Osteocyte (in vitro differentiated cells): ENCODE data around the gene RNF5. TPM values are rescaled to one million over a fixed set of nuclear protein-coding genes. Genes with fewer than 3 reads are reported as not detected.

Source experiments
- DNase-seq: peaks from one replicate; pipeline ENCODE4 v3.0.0; 2021; ENCODE audit warnings: mixed read lengths; ENCODE audit not compliant: unreplicated experiment; ENCODE audit errors: extremely low spot score
- H3K27ac Mint-ChIP-seq: one replicate; pipeline ENCODE4 v1.8.0; 2021; ENCODE audit warnings: mild to moderate bottlenecking, mixed read lengths; ENCODE audit not compliant: unreplicated experiment
- H3K27me3 Mint-ChIP-seq: one replicate; pipeline ENCODE4 v1.8.0; 2021; ENCODE audit warnings: mixed read lengths; ENCODE audit not compliant: unreplicated experiment
- H3K36me3 Mint-ChIP-seq: one replicate; pipeline ENCODE4 v1.8.0; 2021; ENCODE audit warnings: mixed read lengths; ENCODE audit not compliant: unreplicated experiment
- H3K4me1 Mint-ChIP-seq: one replicate; pipeline ENCODE4 v1.8.0; 2021; ENCODE audit warnings: mixed read lengths; ENCODE audit not compliant: unreplicated experiment
- H3K4me3 Mint-ChIP-seq: one replicate; pipeline ENCODE4 v1.8.0; 2021; ENCODE audit warnings: mild to moderate bottlenecking, moderate library complexity, mixed read lengths; ENCODE audit not compliant: unreplicated experiment
- H3K9me3 Mint-ChIP-seq: one replicate; pipeline ENCODE4 v1.8.0; 2021; ENCODE audit warnings: mixed read lengths; ENCODE audit not compliant: unreplicated experiment
- CTCF ChIP-seq: fragments of 200-600 bp; sonication (generic); IDR thresholded peaks from 2 replicates; pipeline ENCODE4 v1.5.0; 2021; ENCODE audit warnings: antibody characterized with exemption, mild to moderate bottlenecking, moderate library complexity
- total RNA-seq: library from RNA; stranded (reverse); gene quantifications from 2 replicates; pipeline ENCODE4 v1.2.1, GENCODE V29; 2021

RNF5 gene
- total RNA-seq, 1 donor from 2014 or later: 51.6 TPM

- Mint-ChIP-seq H3K4me1 (peaks cover 38% of the 10 kb centered on the region), H3K27me3 (no peaks in the 10 kb centered on the region), H3K9me3 (no peaks in the 10 kb centered on the region), H3K27ac (peak overlapping the region; percentile 100), H3K4me3 (peak overlapping the region; percentile 96), H3K36me3 (no peaks in the 10 kb centered on the region)
- peak; percentile 31 for TF ChIP-seq CTCF
- peak; percentile 100 for DNase-seq
Measured at GRCh38 chr6:32195652-32195901, 17.4 kb downstream of the RNF5 start.

- TF ChIP-seq CTCF: no peak
- DNase-seq: peak; percentile 92
- peak overlapping the region; percentile 96 for H3K4me3 Mint-ChIP-seq
- no peaks in the 10 kb centered on the region for H3K27me3 Mint-ChIP-seq
- peak overlapping the region; percentile 100 for H3K27ac Mint-ChIP-seq
- no peaks in the 10 kb centered on the region for H3K9me3 Mint-ChIP-seq
- H3K36me3 Mint-ChIP-seq: no peaks in the 10 kb centered on the region
- H3K4me1 Mint-ChIP-seq: peaks cover 35% of the 10 kb centered on the region
Measured at GRCh38 chr6:32195902-32196681, 17.9 kb downstream of the RNF5 start.

GRCh38 chr6:32196682-32197616 lies 18.7 kb downstream of the RNF5 start:
- Mint-ChIP-seq H3K27ac (peak overlapping the region; percentile 100), H3K9me3 (no peaks in the 10 kb centered on the region), H3K4me3 (peak overlapping the region; percentile 96), H3K4me1 (peaks cover 26% of the 10 kb centered on the region), H3K36me3 (no peaks in the 10 kb centered on the region), H3K27me3 (no peaks in the 10 kb centered on the region)
- no peak for TF ChIP-seq CTCF
- DNase-seq: no peak

GRCh38 chr6:32198345-32198696 lies 20.1 kb downstream of the RNF5 start:
- no peak overlapping the region for H3K27ac Mint-ChIP-seq
- H3K27me3 Mint-ChIP-seq: no peaks in the 10 kb centered on the region
- H3K4me3 Mint-ChIP-seq: no peak overlapping the region
- H3K36me3 Mint-ChIP-seq: no peaks in the 10 kb centered on the region
- TF ChIP-seq CTCF: no peak
- H3K9me3 Mint-ChIP-seq: no peaks in the 10 kb centered on the region
- no peak for DNase-seq
- H3K4me1 Mint-ChIP-seq: peaks cover 23% of the 10 kb centered on the region

GRCh38 chr6:32198866-32199265 lies 20.7 kb downstream of the RNF5 start:
- H3K27me3 Mint-ChIP-seq: no peaks in the 10 kb centered on the region
- no peak overlapping the region for H3K27ac Mint-ChIP-seq
- H3K36me3 Mint-ChIP-seq: no peaks in the 10 kb centered on the region
- H3K4me3 Mint-ChIP-seq: no peak overlapping the region
- no peak for TF ChIP-seq CTCF
- H3K4me1 Mint-ChIP-seq: peaks cover 25% of the 10 kb centered on the region
- no peak for DNase-seq
- H3K9me3 Mint-ChIP-seq: no peaks in the 10 kb centered on the region
